ENCODE measurements around the gene PRKAR2B. TPM values are rescaled to one million over a fixed set of nuclear protein-coding genes. Genes with fewer than 3 reads are reported as not detected.

The PRKAR2B gene
- total and polyA plus RNA-seq, 10 donors: 8.3 to 74.4 (median 38.9) TPM

DNA sequence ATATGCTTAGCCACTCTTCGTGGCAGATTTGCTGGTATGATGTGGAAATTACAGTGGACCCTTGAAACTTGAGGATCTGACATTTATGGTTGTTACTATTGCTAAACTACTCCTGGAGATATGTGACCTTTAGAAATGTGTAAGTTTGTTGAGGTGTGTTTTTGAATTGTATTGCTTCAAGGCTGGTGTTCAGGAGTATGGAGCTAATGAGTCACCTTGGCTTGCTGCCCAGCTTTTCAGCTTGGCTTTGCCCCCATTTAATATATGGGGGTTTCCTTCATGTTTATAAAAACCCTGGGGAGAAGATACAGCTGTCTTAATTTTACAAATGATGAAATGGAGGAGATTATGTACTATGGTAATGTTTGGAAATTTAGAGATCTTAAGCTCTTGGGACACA, 135.9 kb downstream of the PRKAR2B start:
- TF ChIP-seq, protein P1, sequence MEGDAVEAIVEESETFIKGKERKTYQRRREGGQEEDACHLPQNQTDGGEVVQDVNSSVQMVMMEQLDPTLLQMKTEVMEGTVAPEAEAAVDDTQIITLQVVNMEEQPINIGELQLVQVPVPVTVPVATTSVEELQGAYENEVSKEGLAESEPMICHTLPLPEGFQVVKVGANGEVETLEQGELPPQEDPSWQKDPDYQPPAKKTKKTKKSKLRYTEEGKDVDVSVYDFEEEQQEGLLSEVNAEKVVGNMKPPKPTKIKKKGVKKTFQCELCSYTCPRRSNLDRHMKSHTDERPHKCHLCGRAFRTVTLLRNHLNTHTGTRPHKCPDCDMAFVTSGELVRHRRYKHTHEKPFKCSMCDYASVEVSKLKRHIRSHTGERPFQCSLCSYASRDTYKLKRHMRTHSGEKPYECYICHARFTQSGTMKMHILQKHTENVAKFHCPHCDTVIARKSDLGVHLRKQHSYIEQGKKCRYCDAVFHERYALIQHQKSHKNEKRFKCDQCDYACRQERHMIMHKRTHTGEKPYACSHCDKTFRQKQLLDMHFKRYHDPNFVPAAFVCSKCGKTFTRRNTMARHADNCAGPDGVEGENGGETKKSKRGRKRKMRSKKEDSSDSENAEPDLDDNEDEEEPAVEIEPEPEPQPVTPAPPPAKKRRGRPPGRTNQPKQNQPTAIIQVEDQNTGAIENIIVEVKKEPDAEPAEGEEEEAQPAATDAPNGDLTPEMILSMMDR (IDR thresholded peaks at IDR 0.05 in 8 of 11, conservative IDR thresholded peaks at IDR 0.05 in 3 of 11): no peak
- 42 to 55% (median 50%) methylated on average over 1 of the region's 1 CpG for WGBS, 5 donors
- intact Hi-C loops (cut with DNase I; ENCODE audit: low total_unique reads): no loop called here
- Histone ChIP-seq H3K4me1 (peaks cover under 1 to 91% (median 52%) of the 10 kb centered on the region in 6 donors), H3K27me3 (replicated peaks in 1 of 7) (no peaks in the 10 kb centered on the region), H3K36me3 (peaks cover 0 to 68% (median 51%) of the 10 kb centered on the region in 6 donors), H3K4me3 (no peak overlapping the region), H3K9me3 (no peaks in the 10 kb centered on the region), H3K27ac (peak overlapping the region in 2 of 8 donors; percentile 16 to 28)
- DNase-seq: no peak

DNA sequence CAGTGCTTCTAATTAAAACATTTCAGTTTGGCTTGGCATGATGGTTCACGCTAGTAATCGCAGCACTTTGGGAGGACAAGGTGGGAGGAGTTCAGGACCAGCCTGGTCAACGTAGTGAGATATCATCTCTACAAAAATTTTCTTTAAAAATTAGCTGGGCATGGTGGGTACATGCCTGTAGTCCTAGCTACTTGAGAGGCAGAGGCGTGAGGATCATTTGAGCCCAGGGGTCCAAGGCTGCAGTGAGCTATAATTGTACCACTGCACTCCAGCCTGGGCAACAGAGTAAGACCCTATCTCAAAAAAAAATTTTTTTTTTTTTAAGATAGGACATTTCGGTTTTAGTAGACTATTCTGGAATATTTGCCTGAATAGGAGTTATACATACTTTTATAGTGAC, 136.7 kb downstream of the PRKAR2B start:
- H3K27ac ChIP-seq: peak overlapping the region in 2 of 8 donors; percentile 16 to 28
- H3K9me3 ChIP-seq: no peaks in the 10 kb centered on the region
- intact Hi-C loops (cut with DNase I; ENCODE audit: low total_unique reads): no loop called here
- DNase-seq: no peak
- H3K4me3 ChIP-seq: no peak overlapping the region
- H3K36me3 ChIP-seq: peaks cover 0 to 72% (median 59%) of the 10 kb centered on the region in 6 donors
- 92 to 95% (median 93%) methylated on average over 5 of the region's 5 CpGs for WGBS, 5 donors
- no peak for TF ChIP-seq POLR2AphosphoS5 (IDR thresholded peaks at IDR 0.05)
- TF ChIP-seq, protein P1 (IDR thresholded peaks at IDR 0.05 in 8 of 11, conservative IDR thresholded peaks at IDR 0.05 in 3 of 11): no peak
- TF ChIP-seq POLR2A (IDR thresholded peaks at IDR 0.05): no peak
- no peaks in the 10 kb centered on the region for H3K27me3 ChIP-seq (replicated peaks in 1 of 7)
- peaks cover 0 to 83% (median 46%) of the 10 kb centered on the region in 6 donors for H3K4me1 ChIP-seq

DNA sequence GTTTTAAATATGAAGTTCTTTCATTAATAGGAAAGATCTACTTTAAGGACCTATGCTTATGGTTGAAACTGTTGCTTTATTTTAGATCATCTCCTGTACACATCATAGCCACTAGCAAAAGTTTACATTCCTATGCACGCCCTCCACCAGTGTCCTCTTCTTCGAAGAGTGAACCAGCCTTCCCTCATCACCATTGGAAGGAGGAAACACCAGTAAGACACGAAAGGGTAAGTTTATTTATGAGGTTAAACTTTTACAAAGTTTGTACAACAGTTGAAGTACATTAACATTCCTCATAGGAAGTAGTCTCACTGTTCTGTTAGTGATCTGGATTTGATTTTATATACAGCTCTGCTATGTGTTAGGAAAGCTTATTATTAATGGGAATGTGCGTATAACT, 141.2 kb downstream of the PRKAR2B start:
- Histone ChIP-seq H3K4me3 (no peak overlapping the region), H3K9me3 (no peaks in the 10 kb centered on the region), H3K27ac (no peak overlapping the region), H3K27me3 (replicated peaks in 1 of 7) (no peaks in the 10 kb centered on the region), H3K4me1 (peaks cover 0 to 38% (median 12%) of the 10 kb centered on the region in 6 donors), H3K36me3 (peaks cover 0 to 100% (median 97%) of the 10 kb centered on the region in 6 donors)
- DNase-seq: no peak
- intact Hi-C loops (cut with DNase I; ENCODE audit: low total_unique reads): no loop called here
- no peak for TF ChIP-seq POLR2AphosphoS5 (IDR thresholded peaks at IDR 0.05)
- no peak for TF ChIP-seq POLR2A (IDR thresholded peaks at IDR 0.05)
- TF ChIP-seq, protein P1 (IDR thresholded peaks at IDR 0.05 in 8 of 11, conservative IDR thresholded peaks at IDR 0.05 in 3 of 11): no peak
- 82 to 95% (median 89%) methylated on average over 4 of the region's 4 CpGs for WGBS, 5 donors

DNA sequence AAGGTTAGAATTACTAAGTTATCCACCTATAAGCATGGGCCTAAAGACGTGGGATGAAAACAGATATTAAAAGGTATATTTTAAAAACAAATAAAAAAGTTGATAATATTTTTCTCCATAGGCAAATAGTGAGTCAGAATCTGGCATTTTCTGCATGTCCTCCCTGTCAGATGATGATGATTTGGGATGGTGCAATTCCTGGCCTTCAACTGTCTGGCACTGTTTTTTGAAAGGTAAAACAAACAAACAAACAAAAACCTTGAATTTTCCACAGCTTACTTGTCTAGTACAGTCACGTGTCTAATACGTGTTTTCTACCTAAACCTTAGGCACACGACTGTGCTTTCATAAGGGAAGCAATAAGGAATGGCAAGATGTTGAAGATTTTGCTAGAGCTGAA, 141.7 kb downstream of the PRKAR2B start:
- H3K36me3 ChIP-seq: peaks cover 0 to 100% (median 98%) of the 10 kb centered on the region in 6 donors
- no peaks in the 10 kb centered on the region for H3K27me3 ChIP-seq (replicated peaks in 1 of 7)
- no peaks in the 10 kb centered on the region for H3K9me3 ChIP-seq
- 91 to 96% (median 92%) methylated on average over 4 of the region's 4 CpGs for WGBS, 5 donors
- no peak overlapping the region for H3K4me3 ChIP-seq
- no peak for DNase-seq
- H3K27ac ChIP-seq: no peak overlapping the region
- intact Hi-C loops (cut with DNase I; ENCODE audit: low total_unique reads): no loop called here
- TF ChIP-seq, protein P1 (IDR thresholded peaks at IDR 0.05 in 8 of 11, conservative IDR thresholded peaks at IDR 0.05 in 3 of 11): no peak
- TF ChIP-seq POLR2A (IDR thresholded peaks at IDR 0.05) (no peak), POLR2AphosphoS5 (IDR thresholded peaks at IDR 0.05) (no peak)
- H3K4me1 ChIP-seq: peaks cover 0 to 33% (median 9%) of the 10 kb centered on the region in 6 donors

Measured in spleen (tissue), 11 donors.